Anterior cingulate cortex (tissue), 58 donors: ENCODE results near the gene CSGALNACT2.
"Not testable (repeated sequence)": the region's sequence is repeated elsewhere in the genome, so short reads cannot be mapped to it uniquely, and the experiment has no call there.

Experiments
- DNase-seq, 58 donors: peaks; one replicate each; lab custom pipeline; 2025; lab: John Stamatoyannopoulos, UW

The CSGALNACT2 gene

DNA sequence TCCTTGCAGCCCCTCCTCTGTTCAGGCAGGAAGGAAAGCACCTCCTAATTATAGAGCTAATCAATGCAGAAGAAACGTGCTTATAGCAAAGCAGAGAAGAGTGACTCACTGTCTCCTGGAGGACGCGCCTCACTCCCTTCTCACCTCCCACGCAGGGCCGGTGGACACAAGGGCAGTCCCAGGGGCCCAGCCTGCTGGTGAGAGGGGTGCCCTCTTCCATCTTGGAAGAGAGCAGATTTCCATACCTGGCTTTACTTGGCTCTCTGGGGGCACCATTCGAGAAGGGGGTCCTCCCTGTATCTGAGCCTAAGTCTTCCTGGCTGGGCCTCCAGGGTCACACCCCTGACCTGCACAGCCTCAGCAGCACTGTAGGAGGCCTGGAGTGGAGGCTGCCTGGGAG is 72.8 kb downstream of the CSGALNACT2 start:
- DNase-seq, result no peak

DNA sequence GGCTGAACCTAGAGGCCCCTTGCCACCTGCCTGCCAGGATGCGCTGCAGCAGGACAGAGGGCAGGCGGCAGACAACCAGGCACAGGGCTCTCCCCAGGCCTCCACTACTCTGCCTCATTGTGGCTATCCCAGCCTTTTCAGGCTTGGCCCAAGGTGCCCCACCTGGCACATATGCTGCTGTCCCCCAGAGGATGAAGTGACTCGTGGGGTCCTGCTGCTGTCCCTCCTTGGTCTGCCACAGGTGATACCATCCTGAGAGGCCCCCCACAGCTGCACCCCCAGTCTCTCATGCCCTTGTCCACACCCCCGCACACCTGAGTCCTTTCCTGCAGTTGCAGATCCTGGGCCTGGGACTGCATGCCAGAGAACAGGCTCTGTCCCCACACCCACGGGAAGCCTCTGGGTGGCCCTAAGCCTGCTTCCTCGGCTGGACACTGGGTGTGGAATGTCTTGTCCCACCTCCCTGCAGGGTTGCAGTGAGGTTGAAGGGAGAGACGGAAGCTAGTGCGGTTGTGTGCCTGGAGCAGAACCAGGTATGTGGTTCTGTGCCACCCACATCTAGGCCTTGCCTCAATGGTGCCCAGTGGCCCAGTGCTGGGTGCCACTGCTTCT is 73.3 kb downstream of the CSGALNACT2 start:
- no peak for DNase-seq

DNA sequence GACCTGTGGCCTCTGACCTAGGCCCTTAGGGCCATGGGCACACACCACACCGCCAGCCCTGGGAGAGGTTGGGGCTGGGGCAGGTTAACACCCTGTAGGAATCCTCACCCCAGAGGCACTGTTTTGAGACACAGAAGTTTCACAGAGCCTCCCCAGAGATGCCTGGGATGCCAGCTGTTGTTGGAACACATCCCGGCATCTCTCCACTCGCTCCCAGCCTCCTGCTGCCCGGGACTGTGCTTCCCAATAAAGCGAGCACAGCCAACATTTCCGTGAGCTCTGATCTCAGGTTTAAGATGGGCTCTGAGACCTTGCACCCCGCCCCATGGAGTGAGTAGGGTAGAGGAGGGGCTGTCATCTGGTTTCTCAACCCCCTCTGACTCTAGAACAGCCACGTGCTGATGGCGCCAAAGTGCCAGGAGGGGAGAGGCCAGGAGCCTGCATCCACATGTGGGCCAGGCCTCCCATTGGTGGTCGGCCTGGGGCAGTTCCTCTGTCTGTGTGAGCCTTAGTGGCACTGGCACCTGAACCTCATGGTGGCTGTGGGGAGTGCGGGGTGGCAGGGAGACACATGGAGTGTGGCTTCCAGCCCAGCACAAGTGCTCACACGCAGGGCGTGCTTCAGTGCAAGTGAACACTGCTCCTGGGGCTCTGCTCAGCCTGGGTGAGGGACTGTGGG is 73.9 kb downstream of the CSGALNACT2 start:
- DNase-seq, result peak in 15 of 58 donors; percentile 15 to 74 (median 43)

DNA sequence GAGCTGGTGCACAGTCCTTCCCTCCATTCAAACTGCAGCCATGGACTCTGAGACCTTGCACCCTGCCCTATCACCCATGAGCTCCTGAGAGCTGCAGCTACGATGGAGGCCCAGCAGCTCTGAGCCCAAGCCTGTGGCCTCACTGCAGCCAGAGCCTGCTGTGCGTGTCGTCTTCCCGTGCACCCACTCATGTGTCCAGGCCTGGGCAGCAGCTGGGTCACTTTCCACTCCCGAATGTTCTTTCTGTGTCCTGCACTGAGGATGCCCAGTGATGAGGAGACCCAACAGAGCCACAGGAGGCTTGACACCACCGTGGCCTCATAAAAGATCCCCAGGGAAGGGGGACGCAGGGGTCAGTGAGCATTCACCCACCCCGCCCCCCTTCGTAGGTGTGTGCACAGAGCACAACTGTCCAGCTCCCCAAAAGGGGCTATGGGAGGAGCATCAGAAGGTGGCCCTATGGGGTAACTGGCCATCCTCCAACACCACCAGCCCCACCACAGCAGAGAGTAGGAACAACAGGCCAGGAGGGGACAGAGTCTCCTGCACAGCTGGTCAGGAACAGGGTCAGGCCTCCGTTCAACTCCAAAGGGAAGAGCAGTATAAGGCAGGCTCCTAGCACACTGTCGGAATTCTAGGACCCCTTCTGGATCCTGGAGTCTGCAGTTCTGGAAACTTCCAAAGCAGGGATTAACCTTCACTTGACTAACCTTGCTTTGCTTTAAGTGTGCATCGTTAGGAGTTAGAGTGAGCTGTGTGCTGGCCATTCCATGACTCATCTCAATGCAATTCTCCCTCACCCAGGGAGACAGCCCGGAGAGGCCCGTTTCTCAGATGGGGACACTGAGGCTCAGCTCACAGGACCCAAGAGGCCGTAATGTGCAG is 76.1 kb downstream of the CSGALNACT2 start:
- no peak for DNase-seq

DNA sequence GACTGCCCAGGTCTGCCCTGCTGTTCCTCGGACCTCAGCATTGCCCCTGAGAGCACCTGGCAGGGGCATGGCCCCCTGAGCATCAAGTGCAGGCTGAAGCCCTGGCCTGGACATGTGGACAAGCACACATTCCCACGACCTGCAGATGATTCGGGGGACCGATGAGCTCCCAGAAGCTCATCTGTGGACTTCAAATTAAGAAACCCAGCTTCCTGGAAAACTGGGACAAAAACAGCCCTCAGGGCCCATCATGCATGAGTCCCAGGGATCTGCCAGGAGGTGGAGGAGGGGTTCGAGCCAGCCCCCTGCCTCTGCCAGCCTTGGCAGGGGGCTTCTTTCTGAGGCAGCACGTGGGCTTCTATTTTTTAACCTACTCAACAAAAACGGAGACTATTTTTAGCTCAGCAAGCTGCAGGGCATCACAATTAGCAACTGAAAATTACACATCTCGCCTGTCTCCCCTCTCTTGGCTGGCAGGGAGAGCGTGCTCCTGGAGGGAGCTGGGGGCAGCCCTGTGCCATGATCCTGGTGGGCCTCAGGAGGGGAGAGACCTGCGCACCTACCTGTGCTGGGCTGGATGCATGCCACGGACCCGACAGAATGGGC is 76.8 kb downstream of the CSGALNACT2 start:
- DNase-seq, result peak in 40 of 58 donors; percentile 22 to 75 (median 46)

DNA sequence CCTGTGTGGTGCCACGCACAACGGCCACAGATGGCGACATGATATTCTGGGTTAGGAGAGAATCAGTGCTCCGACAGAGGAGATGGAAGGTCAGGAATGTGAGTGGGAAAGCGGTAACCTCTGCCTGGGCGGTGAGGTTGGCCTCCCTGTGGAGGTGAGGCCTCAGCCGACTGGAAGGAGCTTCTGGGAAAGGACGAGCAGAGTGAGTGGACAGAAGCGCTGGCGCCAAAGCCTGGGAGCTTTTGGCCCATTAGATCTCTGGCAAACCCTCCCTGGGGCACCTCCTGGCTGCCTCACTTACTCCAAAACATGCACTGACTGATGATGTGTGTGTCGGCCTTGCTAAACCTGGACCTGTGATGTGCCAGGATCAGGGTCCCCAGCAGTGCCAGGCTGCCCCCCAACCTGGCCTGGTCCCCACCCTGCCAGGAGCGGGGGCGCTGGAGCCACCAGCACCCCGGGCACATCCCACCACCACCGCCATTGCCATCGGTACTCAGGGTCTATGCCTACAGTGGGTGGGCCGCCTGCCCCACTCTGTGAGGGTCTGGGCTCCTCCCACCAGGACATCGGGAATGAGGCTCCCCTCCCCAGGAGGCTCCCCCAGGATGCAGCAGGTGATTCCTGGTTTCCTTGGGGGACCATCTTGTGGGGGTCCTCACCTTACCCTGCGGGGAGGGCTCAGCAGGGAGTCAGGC is 77.7 kb downstream of the CSGALNACT2 start:
- peak in 15 of 58 donors; percentile 18 to 68 (median 30) for DNase-seq

DNA sequence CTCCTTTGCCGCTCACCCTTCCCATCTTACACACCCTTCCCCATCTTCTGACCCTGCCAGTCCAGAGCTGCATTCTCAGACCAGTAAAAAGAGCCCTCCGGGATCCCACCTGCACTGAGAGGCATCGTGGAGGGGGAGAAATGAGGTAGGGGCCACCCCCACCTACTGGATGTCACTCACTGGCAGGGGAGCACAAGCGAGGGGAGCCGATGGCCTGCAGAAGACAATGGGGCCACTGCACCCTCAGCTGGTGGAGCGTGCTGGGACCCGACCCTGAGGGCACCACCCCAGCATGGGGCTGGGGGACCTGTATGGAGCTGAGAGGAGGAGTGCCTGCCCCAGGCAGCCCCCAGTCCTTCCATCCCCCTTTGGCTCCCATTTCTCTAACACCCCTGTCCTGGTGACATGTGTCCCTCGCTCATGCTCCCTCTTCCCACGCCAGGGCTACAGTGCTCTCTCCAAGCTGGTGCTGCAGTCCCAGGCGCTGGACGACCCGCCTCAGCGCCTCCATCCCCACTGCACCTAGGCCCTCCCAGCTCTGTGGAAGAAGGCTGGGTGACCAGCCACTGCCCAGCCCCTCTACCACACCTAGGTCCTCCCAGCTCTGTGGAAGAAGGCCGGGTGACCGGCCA is 78.8 kb downstream of the CSGALNACT2 start:
- no peak for DNase-seq

DNA sequence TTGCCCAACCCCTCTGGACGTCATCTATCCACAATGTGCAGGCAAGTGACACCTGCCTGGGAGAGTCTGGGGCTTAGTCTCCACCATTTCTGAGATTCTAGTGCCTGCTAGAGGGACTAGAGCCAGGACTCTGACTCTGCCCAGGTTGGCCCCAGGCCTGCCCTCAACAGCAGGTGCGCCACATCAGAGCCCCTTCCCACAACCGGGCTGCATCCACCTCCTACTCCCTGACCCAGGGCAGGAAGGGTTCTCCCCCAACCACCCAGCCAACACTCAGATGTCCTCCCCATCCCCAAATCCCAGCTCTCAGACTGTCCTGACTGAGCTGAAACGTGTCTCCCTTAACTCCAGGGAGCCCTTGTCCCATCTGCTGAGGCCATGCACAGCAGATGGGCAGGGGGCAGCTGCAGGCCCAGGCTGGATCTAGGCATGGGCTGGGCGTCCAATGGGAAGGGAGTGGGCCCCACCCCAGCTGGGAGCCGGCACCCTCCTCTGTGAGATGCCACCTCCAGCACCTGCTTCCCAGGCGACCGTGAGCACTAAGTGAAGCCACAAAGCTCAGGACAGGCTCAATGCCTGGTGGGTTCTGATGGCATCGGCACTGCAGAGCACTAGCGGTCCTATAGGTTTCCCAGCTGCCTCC is 79.4 kb downstream of the CSGALNACT2 start:
- DNase-seq, result no peak

DNA sequence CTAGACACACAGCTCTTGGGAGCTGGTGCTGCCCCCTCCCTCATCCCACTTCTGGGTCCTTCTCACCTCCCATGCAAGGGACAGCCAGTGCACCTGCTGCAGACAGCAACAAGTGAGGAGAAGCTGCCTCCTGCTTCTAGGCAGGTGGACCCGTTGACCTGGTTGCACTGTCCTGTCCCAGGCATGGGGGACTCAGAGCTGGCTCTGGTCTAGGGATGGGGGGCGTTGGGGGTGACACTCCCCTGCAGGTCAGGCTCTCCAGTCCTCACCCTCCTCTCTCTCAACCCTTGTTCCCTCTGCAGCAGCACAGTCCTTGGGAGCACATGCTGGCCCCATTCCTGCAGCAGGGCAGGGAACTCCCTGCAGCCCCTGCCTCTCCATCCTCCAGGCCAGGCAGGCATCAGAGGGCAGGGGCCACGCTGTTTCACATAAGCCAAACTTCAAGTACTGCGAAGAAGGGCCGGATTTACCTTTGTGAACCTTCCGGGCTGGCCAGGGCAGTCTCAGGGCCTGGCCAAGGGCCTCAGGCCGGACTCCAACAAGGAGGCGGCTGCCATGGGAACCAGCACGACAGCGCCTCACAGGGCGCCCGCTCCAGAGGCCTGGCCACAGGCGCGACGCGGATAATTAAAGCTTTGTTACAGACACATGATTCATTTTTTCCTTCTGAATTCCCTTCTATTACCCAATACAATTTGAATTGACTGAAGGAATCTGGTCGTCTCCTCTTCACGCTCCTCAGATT is 80.1 kb downstream of the CSGALNACT2 start:
- DNase-seq, result peak in 41 of 58 donors; percentile 17 to 80 (median 52)

DNA sequence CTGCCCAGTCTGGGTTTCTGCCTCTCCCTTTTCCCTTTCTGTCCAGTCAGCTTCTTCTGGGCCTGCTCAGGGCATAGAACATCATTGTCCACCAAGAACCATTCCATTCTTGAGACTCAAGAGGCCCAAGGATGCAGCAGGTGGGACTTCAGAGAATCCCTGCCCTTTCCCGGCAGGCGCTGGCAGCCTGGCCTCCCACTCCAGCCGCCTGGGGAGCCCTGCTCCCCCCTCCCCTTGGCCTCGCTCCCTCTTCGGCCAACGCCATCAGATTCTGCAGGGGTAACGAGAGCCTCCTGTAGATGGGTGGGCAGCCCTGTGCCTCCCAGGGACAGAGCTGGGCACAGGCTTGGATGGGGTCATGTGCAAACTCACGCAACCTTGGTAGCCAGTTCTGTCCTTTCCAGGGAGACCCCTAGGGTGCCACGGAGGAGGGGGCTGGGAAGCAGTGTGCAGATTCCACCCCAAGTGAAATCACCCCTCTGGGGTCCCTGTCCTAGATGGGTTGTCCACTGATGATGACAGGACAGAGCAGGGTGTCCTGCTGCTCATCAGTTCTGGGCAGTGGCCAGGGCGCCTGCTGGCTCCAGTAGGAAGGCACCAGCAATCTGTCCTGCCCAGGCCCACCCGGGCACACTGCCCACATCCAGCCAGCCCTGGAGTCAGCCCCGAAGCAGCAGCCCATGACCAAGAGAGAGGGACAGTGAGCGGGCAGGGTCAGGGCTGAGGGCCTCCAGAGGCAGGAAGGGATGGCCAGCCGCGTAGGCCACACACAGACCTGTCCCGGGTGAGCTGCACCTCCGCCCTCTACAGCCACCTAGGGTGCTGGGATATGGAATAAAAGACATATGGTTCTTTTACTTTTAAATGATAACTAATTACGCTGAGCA is 80.9 kb downstream of the CSGALNACT2 start:
- peak in 6 of 58 donors; percentile 33 to 80 (median 62) for DNase-seq

DNA sequence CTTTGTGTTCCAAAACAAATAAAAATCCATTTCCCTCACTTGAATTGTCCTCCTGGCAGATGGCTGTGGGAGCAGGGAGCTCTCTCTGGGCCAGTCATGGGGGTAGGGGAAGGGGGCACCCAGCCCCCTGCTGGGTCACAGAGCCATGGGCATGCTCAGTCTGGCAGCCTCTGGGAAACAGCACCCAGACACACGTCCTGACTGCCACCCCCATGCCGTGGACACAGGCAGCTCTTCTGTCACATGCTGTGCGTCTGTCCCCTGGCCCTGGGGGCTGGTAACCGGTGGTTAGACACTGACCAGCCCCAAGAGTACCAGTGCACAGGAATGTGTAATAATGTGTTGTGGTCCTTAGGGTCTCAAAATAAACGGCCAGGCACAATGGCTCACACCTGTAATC is 81.6 kb downstream of the CSGALNACT2 start:
- DNase-seq, result no peak

DNA sequence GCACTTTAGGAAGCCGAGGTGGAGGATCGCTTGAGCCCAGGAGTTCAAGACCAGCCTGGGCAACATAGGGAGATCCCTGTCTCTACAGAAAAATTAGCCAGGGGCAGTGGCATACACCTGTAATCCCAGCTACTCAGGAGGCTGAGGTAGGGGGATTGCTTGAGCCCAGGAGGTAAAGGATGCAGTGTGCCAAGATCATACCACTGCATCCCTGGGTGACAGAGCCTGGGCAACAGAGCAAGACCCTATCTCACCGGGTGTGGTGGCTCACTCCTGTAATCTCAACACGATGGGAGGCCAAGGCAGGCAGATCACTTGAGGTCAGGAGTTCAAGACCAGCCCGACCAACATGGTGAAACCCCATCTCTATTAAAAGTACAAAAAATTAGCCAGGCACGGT is 82.0 kb downstream of the CSGALNACT2 start:
- not testable (repeated sequence) for DNase-seq

DNA sequence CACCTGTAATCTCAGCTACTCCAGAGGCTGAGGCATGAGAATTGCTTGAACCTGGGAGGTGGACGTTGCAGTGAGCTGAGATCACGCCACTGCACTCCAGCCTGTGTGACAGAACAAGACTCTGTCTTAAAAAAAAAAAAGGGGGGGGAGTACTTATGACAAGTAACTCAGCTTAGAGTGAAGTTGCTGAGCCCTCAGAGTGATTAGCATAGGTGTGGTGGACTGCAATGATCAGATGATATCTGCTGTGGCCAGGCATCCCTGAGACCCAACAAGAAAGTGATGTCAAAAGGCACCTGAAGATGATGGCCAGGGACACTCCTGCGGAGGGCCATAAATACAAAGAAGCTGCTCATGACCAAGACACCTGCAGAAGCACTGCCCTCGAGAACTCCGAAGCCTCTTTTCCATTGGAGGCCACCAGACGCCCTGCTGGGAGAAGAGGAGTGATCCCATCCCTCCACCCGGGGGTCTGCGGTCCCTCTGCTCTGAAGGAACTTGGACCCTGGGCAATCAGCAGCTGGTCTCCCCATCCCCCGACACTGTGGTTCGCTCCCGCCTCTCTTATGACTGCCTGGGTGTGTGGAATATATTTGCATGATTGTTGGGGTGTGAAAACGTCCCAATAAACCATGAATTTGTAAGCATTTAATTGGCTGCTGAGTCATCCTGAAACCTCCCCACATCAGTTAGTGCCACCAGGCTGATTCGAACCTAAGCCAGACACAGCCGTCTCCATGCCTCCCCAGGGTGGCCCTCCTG is 82.6 kb downstream of the CSGALNACT2 start:
- DNase-seq, result no peak

DNA sequence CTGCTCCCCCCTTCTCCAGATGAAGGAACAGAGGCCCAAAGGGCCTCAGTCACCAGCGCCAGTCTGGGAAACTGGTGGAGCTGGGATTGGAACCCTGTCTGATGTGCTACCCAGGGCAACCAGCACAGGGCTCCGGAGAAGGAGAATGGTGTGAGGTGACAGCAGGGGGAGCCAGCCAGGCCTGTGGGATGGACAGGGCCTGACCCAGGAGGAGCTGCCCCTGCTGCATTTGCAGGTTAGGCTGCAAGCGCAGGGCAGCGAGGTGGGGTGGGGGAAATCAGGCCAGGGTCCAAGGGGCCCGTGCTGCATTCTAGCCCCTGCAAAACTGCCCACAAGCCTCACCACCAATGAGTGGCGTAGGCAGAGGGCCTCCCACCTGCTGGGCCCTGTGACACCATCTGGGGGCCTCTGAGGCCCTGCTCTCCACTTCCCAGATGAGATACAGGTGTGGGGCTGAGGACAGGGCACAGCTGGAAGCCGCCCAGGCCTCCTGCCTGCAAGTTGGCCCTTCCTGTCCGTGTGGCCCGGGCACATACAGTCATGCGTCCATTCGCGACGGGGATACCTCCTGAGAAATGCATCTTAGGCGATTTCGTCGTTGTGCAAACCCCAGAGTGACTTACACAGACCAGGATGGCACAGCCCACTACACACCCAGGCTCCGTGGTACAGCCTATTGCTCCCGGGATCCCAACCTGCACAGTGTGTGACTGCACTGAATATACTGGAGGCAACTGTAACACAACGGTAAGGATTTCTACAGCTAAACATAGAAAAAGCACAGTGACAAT is 83.4 kb downstream of the CSGALNACT2 start:
- DNase-seq, result no peak

DNA sequence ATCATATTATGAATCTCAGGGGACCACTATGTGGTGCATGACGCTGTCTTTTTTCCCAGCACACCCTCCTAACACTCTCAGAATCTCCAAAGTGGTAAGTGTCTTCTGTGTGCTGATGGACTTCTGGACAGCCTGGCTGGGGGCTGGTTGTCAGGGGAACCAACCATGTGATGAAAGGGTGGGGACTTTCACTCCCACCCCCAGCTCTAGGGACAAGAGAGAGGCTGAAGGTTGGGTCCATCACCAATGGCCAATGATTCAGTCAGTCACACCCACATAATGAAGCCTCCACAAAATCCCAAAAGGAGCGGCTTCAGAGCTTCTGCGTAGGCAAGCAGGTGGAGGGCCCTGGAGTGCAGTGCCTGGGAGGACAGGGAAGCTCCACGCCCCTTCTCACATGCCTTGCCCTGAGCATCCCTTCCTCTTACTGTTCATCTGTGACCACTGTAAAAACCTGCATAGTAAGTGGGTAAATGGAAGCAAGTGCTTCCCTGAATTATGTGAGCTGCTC is 84.0 kb downstream of the CSGALNACT2 start:
- peak in 2 of 58 donors; percentile 21 to 37 for DNase-seq

DNA sequence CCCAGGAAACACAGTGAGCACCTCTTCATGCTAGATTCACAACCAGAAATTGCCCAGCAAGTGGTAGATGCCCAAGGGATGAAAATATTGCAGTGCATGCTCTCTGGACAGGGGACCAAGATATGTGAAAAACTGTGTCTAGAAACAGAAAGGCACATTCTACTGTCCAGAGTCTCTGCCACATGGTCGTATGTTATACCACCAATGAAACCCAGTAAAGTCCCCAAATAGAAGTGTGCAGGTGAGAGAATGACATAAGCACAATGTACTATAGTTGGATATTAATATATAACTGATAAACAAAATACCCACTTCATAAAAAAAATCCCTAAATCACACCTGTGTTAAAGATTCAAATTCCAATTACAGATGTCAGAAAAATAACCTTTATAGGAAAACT is 84.8 kb downstream of the CSGALNACT2 start:
- no peak for DNase-seq
